ENCODE results near the gene OSBPL6.
A peak's percentile ranks its signal among the peaks of the same experiment; 100 is the strongest.

The OSBPL6 gene

GRCh38 chr2:178238750-178239149, 44.4 kb downstream of the OSBPL6 start:
- no peak for DNase-seq (ENCODE audit: low spot score)

- peak; percentile 87 for DNase-seq (ENCODE audit: low spot score)
Observed at GRCh38 chr2:178241844-178242551, 47.7 kb downstream of the OSBPL6 start.

GRCh38 chr2:178242552-178242883, 48.2 kb downstream of the OSBPL6 start:
- DNase-seq (ENCODE audit: low spot score), result no peak

- no peak for DNase-seq (ENCODE audit: low spot score)
Observed at GRCh38 chr2:178243961-178244360, 49.6 kb downstream of the OSBPL6 start.

GRCh38 chr2:178244777-178245176, 50.5 kb downstream of the OSBPL6 start:
- no peak for DNase-seq (ENCODE audit: low spot score)

- no peak for DNase-seq (ENCODE audit: low spot score)
Observed at GRCh38 chr2:178246696-178247095, 52.4 kb downstream of the OSBPL6 start.

- no peak for DNase-seq (ENCODE audit: low spot score)
Observed at GRCh38 chr2:178247250-178247649, 52.9 kb downstream of the OSBPL6 start.

GRCh38 chr2:178250429-178250828, 56.1 kb downstream of the OSBPL6 start:
- no peak for DNase-seq (ENCODE audit: low spot score)

GRCh38 chr2:178251151-178251955, 57.0 kb downstream of the OSBPL6 start:
- DNase-seq (ENCODE audit: low spot score), result no peak

- no peak for DNase-seq (ENCODE audit: low spot score)
Observed at GRCh38 chr2:178256382-178257042, 62.2 kb downstream of the OSBPL6 start.

GRCh38 chr2:178257127-178257526, 62.8 kb downstream of the OSBPL6 start:
- no peak for DNase-seq (ENCODE audit: low spot score)

- no peak for DNase-seq (ENCODE audit: low spot score)
Observed at GRCh38 chr2:178258916-178259315, 64.6 kb downstream of the OSBPL6 start.

- DNase-seq (ENCODE audit: low spot score), result no peak
Observed at GRCh38 chr2:178263159-178263860, 69.0 kb downstream of the OSBPL6 start.

- no peak for DNase-seq (ENCODE audit: low spot score)
Observed at GRCh38 chr2:178264211-178264610, 69.9 kb downstream of the OSBPL6 start.

- no peak for DNase-seq (ENCODE audit: low spot score)
Observed at GRCh38 chr2:178265851-178266250, 71.5 kb downstream of the OSBPL6 start.

GRCh38 chr2:178266445-178266844, 72.1 kb downstream of the OSBPL6 start:
- no peak for DNase-seq (ENCODE audit: low spot score)

- DNase-seq (ENCODE audit: low spot score), result no peak
Observed at GRCh38 chr2:178267660-178268059, 73.3 kb downstream of the OSBPL6 start.

- no peak for DNase-seq (ENCODE audit: low spot score)
Observed at GRCh38 chr2:178268435-178268834, 74.1 kb downstream of the OSBPL6 start.

- DNase-seq (ENCODE audit: low spot score), result no peak
Observed at GRCh38 chr2:178269438-178270224, 75.3 kb downstream of the OSBPL6 start.

- DNase-seq (ENCODE audit: low spot score), result no peak
Observed at GRCh38 chr2:178270338-178270737, 76.0 kb downstream of the OSBPL6 start.

- no peak for DNase-seq (ENCODE audit: low spot score)
Observed at GRCh38 chr2:178271094-178271493, 76.8 kb downstream of the OSBPL6 start.
